DND-41 (cell line): ENCODE results near the gene CH25H.

Source experiments
- CTCF ChIP-seq: IDR thresholded peaks from 2 replicates; pipeline ENCODE4 v1.5.1; 2012; ENCODE audit warnings: borderline replicate concordance, low read length, moderate library complexity, mild to moderate bottlenecking; ENCODE audit not compliant: poor library complexity, severe bottlenecking; ENCODE audit errors: extremely low read depth
- EZH2 ChIP-seq: IDR thresholded peaks from 3 replicates; pipeline ENCODE4 v1.6.1; 2012; ENCODE audit warnings: borderline replicate concordance, low read depth, mild to moderate bottlenecking, moderate library complexity, low read length, inconsistent platforms; ENCODE audit not compliant: severe bottlenecking

GRCh38 chr10:89215511-89215910 lies 8.4 kb upstream of the CH25H start:
- TF ChIP-seq CTCF (no peak), EZH2 (no peak)
